Raji (cell line): Measurements from ENCODE around the gene PPP4R1.

ENCODE experiments used
- POLR2A ChIP-seq: IDR thresholded peaks from 2 replicates; pipeline ENCODE4 v1.6.1; 2011; ENCODE audit warnings: low read depth, low read length, control low read depth; ENCODE audit not compliant: insufficient read depth

Gene PPP4R1, protein sequence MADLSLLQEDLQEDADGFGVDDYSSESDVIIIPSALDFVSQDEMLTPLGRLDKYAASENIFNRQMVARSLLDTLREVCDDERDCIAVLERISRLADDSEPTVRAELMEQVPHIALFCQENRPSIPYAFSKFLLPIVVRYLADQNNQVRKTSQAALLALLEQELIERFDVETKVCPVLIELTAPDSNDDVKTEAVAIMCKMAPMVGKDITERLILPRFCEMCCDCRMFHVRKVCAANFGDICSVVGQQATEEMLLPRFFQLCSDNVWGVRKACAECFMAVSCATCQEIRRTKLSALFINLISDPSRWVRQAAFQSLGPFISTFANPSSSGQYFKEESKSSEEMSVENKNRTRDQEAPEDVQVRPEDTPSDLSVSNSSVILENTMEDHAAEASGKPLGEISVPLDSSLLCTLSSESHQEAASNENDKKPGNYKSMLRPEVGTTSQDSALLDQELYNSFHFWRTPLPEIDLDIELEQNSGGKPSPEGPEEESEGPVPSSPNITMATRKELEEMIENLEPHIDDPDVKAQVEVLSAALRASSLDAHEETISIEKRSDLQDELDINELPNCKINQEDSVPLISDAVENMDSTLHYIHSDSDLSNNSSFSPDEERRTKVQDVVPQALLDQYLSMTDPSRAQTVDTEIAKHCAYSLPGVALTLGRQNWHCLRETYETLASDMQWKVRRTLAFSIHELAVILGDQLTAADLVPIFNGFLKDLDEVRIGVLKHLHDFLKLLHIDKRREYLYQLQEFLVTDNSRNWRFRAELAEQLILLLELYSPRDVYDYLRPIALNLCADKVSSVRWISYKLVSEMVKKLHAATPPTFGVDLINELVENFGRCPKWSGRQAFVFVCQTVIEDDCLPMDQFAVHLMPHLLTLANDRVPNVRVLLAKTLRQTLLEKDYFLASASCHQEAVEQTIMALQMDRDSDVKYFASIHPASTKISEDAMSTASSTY

GRCh38 chr18:9614401-9615279 is at the start of gene PPP4R1:
Gene PPP4R1, minus strand, starts transcription at chr18:9614559. Its CDS starts 75 bp downstream, at chr18:9614484.
- peak; percentile 52 for TF ChIP-seq POLR2A

DNA sequence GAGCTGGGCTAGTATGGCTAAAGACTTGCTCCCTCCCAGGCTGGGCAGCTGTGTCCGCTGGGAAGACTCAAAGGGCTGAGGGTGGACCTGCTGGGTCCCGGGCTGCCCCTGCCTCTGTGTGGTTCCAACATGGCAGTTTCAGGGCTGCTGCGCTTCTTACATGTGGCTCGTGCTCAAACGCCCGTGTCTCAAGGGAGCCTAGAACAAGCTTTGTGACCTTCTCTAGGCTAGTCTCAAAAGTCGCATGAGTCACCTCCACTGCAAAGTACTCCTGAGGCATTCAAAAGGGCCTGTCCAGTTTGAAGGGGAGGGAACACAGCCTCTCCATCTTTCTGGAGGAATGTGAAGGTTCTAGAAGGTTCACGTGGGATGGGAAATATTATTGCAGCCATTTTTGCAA is 49.0 kb upstream of the PPP4R1 start:
- TF ChIP-seq POLR2A = no peak

DNA sequence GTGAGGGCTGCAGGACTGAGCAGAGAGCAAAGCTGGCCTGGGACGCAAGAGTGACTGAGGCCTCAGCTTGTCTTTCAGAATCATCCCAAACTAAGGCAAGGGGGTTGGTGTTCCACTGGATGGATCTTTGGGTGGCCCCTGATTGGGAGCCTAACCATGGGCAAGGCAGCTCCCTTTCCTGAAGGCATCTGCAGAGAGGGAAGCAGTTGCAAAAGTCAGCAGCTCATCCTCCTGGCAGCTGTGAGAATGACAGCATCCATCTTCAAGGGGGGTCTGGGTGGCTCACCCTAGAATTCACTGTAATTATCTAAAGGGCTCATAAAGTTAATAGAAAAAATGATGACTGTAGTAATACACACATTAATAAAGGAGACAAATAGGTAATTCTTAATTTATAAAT is 47.2 kb upstream of the PPP4R1 start:
- TF ChIP-seq POLR2A = no peak

GRCh38 chr18:9659499-9660375 is 45.4 kb upstream of the PPP4R1 start:
- no peak for TF ChIP-seq POLR2A

GRCh38 chr18:9658087-9658641 is 43.8 kb upstream of the PPP4R1 start:
- TF ChIP-seq POLR2A = no peak

DNA sequence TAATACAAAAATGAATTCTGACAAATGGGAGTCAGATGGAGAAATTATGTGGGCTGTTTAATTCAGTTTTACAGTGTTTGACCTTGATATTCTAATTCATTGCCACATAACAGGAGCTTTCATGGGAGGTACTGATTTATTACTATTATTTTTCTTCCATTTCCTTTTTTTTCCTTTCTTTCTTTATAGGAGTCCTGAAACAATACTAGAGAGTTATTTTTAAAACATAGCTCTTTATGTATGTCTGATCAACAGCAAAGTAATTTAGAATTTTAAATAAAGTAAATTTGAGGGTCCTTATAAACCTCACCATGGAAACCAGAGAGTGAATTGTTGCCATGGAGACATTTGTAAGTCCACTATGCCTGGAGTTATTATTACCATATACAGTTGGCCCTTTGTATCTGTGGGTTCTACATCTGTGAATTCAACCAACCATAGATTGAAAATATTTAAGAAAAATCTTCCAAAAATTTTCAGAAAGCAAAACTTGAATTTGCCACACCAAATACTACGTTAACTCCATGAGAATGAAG is 40.9 kb upstream of the PPP4R1 start:
- TF ChIP-seq POLR2A = no peak

DNA sequence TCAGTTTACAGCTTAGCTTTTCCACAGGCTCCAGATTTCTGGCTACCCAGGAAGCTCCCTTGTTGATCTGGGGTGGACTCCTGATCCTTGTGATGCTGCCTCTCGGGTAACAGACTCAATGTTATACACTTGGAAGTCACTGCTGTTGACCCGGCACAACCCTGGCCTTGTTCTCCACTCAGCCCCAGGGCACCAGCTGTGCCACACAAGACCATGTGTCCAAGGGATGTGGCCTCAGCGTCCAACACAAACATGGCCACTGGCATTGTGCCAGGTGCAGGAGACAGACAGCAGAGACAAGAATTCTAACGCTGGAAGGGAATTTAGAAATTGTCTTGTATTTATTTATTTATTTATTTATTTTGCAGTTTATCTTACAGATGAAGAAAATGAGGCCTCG is 39.0 kb upstream of the PPP4R1 start:
- TF ChIP-seq POLR2A = no peak

DNA sequence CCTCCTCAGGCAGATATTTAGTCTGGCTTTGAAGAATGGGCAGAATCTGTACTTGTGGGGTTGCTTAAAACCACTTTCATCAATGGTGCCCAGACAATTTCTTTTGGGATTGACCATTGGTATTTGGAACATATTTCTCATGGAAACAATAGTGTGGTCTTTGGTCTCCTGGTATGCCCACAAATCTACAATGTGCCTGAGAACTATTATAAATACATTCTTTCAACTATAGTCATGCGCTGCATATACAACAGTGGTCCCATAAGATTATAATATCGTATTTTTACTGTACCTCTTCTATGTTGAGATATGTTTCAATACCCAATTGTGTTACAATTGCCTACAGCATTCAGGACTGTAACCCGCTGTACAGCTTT is 34.8 kb upstream of the PPP4R1 start:
- TF ChIP-seq POLR2A = no peak

- TF ChIP-seq POLR2A = no peak
Observed at GRCh38 chr18:9648431-9649163, 34.2 kb upstream of the PPP4R1 start.

DNA sequence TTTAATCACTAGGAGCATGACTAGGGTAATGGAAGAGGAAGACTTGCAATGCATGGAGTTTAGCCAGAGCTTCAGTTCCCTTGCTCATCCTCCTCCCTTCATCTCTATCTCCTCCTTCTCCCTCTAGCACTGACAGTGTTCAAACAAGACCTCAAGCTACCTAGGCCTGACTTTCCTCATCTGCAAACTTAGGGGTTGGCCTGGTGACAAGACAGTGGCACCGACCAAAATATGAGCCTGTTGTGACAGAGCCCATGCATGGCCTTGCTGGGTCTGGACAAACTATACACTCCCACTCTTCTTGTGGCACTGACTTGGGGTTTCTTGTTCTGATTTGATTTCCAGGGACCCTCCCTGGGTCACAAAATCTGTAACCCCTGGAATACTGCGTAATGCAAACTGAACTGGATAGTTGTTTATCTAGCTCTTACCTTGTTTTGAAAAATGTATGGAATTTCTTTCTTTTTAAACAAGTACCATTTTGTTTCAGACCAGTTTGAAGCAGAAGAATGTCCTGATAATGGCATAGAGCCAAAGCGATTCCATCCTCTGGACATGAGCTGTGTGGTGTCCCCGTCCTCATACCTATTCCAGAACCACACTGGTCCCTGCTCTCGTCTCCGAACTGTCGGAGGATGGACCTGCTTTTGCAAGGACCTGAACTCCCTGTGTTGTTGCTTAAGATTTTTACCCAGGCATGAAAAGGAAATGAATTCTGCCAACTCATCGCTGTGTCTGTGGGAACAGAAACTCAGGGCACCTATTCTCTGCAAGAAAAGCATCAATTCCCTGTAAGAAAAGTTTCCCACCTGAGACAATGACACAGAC is 33.4 kb upstream of the PPP4R1 start:
- TF ChIP-seq POLR2A = no peak

- no peak for TF ChIP-seq POLR2A
Observed at GRCh38 chr18:9643549-9643948, 29.2 kb upstream of the PPP4R1 start.
